GM18870 (cell line): Measurements from ENCODE around the gene TDRD12.

Experiments used
- ATAC-seq: cut with Tn5 transposase; IDR thresholded peaks from one replicate; pipeline ENCODE4 v1.9.1; 2021; ENCODE audit warnings: moderate library complexity; ENCODE audit not compliant: unreplicated experiment

TDRD12 gene

DNA sequence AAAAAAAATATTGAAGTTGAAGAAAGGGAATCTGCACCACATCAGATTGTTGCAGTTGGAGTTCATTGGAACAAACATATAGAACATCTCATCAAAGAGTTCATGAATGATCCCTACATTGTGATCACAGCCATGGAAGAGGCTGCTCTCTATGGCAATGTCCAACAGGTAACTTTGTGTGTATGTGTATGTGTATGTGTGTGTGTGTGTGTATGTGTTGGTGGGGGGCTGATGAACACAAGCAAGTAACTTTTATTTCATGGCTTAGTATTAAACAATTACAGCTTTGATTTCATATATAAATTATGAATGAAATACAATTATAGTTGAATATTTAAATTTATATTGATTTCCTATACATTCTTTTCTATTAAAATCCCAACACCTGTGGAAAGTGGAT, 80.6 kb downstream of the TDRD12 start:
- no peak for ATAC-seq

DNA sequence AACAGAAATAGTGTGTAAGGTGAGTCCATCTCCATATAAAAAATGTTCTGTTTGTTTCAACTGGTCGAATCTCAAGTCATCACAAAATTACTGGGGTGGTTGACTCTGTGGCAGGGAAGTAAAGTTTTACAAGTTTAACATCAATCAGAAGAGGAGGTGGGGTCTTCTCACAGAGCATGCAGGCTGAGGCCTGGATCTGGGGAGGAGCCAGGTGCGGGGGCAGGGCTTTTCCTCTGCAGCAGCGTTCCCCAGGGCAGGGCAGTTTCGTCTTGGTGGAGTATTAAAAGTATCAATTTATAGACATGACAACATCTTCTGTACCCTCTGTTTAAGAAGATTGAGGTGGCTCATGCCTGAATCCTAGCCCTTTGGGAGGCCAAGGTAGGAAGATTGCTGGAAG, 81.2 kb downstream of the TDRD12 start:
- no peak for ATAC-seq

DNA sequence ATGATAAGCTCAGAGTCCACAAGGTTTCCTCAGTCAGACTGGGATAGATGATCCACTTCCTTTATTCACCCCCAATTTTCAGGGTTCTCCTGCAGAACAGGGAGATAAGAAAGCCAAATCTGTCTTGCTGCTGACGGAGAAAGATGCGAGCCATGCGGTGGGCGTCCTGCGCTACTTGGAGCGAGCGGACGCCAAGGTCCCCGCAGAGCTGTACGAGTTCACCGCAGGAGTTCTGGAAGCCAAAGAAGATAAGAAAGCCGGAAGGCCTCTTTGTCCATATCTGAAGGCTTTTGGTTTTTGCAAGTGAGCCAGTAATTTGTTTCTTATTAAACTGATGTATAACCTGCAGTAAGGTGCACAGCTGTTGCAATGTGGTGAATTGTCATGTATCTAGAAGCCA, 83.3 kb downstream of the TDRD12 start:
- no peak for ATAC-seq

DNA sequence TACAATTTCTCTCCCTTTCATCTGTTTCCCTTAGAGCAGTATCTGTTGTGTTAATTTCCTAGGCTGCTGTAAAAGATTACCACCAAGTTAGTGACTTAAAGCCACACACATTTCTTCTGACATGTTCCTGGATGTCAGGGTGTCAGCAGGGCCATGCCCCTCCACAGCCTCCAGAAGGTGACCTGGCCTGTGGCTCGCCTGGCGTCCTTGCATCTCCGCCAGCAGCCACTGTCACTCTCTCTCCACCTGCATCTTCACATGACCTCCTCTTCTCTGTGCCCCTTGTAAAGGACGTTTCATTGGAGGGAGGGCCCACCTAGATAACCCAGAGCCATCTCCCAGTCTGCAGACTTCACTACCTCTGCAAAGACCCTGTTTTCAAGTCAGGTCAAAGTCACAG, 88.7 kb downstream of the TDRD12 start:
- no peak for ATAC-seq

- ATAC-seq = no peak
Measured at GRCh38 chr19:32809254-32809653, 89.7 kb downstream of the TDRD12 start.

DNA sequence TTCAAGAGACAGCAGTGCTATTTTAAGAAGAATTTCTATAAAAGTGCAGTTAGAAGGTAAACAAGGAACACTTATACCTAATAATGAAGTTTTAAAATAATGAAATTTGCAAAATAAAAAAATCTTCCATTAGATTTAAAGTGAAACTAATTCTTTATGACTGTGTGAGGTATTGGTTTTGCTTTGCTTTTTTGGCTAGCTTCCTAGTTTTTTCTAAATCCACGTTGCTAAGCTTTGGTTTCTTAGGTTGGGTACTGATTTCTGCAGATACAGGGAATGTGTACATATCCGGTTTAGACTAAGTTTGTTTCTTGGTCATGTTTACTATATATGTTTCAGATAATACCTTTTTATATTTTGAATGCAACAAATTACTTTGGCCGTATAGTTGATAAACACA, 90.2 kb downstream of the TDRD12 start:
- no peak for ATAC-seq

GRCh38 chr19:32810452-32810851, 90.9 kb downstream of the TDRD12 start:
- no peak for ATAC-seq

- ATAC-seq = no peak
Measured at GRCh38 chr19:32811151-32811550, 91.6 kb downstream of the TDRD12 start.

DNA sequence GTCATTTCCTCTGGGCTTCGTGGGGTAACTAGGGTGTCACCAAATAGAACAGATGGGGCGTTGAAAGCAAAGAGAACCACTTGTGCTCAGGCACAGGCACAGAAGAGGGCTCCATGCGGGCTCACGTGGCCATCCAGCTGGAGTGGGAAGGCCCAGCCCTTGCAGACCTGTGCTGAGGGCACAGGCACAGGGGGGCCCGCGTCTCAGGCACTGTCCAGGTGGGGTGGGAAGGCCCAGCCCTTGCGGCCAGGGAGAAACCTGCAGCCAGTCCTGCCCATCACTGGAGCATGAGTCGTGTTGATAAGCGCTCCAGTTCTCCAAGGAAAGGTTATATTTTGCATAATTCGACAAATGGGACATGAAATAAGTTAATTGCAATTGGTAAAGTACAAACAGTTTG, 92.5 kb downstream of the TDRD12 start:
- ATAC-seq = no peak

DNA sequence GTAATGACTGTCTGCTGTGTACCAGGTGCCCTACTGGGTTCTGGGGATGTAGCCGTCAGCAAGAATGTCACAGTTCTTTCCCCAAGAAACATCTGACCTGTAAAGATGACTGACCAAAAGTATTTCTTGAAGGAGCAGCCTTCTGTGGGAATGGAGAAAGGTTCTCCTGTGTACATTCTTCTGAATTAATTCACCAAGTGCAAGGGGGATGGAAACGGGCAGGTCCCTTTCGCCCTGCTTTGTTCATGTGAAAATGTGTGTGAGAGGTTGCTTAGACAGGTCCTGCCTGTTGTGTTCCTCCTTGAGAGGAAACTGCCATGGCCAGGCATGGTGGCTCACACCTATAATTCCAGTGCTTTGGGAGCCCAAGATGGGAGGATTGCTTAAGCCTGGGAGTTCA, 93.0 kb downstream of the TDRD12 start:
- no peak for ATAC-seq

DNA sequence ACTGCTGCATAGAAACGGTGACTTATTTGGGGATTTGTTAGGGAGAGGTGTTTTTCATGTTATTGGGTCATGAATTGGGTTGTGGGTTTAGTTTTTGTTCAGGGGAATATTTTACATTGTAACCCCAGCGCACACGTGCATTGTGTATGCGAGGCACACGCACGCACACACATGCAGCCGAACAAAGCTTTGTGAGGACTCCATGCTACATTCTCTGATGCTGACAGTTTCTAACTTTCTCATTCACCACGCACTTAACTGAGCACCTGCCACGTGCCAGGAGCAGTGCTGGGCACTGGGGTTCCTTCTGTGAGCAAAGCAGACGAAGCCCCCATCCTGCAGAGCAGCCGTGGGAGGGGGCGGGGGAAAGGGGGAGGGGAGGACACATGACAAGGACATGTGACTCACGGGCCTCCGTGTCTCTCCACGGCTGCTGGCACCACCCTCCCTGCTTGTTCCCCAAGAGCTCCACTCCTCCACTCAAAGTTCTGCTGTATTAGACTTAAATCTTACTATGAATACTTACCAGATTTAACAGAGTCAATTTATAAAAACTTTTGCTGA, 94.4 kb downstream of the TDRD12 start:
- ATAC-seq = no peak

- no peak for ATAC-seq
Measured at GRCh38 chr19:32814624-32815023, 95.1 kb downstream of the TDRD12 start.

- ATAC-seq = no peak
Measured at GRCh38 chr19:32816555-32817099, 97.1 kb downstream of the TDRD12 start.

- ATAC-seq = no peak
Measured at GRCh38 chr19:32817569-32818476, 98.3 kb downstream of the TDRD12 start.

GRCh38 chr19:32818536-32818935, 99.0 kb downstream of the TDRD12 start:
- no peak for ATAC-seq

- no peak for ATAC-seq
Measured at GRCh38 chr19:32819419-32820400, 100.1 kb downstream of the TDRD12 start.

- ATAC-seq = no peak
Measured at GRCh38 chr19:32822916-32823746, 103.6 kb downstream of the TDRD12 start.

DNA sequence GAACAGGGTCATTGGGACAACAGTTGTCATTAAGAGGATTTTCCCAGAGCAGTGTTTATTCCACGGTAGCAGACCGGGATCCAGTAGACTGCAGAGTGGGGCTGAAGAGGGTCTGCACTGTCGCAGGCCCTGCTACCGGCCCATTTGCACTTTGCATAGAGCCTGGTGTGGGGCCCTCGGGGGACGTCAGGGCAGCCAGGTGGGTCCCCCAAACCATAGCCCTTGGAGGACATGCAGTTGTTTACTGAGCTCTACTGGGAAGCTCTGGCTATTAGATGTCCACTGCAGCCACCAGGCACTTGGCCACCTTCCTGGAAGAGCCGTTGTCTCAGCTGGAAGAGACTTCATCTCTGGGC, 104.2 kb downstream of the TDRD12 start:
- ATAC-seq = no peak

DNA sequence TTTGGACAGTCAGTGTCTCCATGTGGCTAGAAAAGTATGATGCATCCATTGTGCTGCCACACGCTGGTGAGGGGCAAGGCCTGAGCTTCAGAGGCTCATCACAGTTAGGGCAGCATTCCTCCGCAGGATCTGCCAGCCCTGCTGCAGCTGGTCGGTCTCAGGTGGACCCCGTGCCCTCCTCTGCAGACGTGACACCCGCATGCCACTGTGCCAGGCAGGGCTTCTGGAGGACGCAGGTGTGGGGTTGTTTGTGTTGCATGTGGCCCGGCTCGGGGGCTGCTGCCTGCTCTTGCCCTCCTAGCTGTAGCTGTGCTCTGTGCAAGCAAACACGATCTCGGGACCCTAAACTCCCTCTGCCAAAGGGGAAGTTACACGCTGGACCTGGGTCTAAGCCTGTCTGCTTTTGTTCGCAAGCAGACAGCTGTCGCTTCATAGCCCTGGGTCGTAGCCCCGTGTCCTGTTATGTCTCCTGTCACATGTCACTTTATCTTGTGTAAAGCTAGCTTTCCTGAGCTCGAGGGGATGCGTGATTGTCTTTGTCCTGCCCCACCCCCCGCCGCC, 104.7 kb downstream of the TDRD12 start:
- ATAC-seq = no peak
